ENCODE data around the gene PALM2AKAP2. TPM values are rescaled to one million over a fixed set of nuclear protein-coding genes. Genes with fewer than 3 reads are reported as not detected.

Gene PALM2AKAP2
- total RNA-seq, 1 donor from 2014 or later = 52.7 TPM

DNA sequence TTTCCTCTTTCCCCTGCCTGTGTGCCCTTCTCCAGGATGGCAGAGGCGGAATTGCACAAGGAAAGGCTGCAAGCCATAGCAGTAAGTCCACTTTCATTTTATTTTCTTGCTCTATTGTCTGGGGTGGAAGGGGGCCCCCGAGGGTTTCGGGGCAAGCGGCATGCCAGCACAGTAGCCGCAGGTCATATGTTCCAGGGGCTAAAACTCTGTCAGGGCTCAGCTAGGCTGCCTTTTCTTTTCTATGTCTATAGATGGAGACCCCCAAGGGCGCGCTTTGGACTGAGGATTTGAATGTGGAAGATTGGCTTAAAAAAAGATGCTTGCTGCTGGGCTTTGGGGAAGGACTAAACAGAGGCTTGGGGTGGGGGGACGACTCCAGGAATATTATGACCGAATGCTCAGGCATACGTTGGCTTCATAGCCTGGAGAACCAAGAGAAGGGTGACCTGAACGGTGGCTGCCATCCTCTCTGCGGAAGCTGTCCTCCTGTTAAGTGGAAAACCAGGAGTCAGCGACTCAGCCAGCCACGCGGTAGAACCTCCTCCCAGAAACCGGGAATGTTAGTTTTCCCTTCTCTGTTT lies 545 bp downstream of the PALM2AKAP2 start:
- Mint-ChIP-seq H3K36me3 (ENCODE audit: low read depth) (no peaks in the 10 kb centered on the region), H3K4me3 (ENCODE audit: unreplicated experiment) (peak overlapping the region; percentile 98)
- DNase-seq (ENCODE audit: low spot score) = no peak

GRCh38 chr9:109781086-109781485 lies 1.1 kb downstream of the PALM2AKAP2 start:
- no peak for DNase-seq (ENCODE audit: low spot score)
- peak overlapping the region; percentile 88 for H3K27ac Mint-ChIP-seq (ENCODE audit: unreplicated experiment)
- no peaks in the 10 kb centered on the region for H3K36me3 Mint-ChIP-seq (ENCODE audit: low read depth)

More for the DNA sequence above, 545 bp downstream of the PALM2AKAP2 start:
- TF ChIP-seq, protein P1, sequence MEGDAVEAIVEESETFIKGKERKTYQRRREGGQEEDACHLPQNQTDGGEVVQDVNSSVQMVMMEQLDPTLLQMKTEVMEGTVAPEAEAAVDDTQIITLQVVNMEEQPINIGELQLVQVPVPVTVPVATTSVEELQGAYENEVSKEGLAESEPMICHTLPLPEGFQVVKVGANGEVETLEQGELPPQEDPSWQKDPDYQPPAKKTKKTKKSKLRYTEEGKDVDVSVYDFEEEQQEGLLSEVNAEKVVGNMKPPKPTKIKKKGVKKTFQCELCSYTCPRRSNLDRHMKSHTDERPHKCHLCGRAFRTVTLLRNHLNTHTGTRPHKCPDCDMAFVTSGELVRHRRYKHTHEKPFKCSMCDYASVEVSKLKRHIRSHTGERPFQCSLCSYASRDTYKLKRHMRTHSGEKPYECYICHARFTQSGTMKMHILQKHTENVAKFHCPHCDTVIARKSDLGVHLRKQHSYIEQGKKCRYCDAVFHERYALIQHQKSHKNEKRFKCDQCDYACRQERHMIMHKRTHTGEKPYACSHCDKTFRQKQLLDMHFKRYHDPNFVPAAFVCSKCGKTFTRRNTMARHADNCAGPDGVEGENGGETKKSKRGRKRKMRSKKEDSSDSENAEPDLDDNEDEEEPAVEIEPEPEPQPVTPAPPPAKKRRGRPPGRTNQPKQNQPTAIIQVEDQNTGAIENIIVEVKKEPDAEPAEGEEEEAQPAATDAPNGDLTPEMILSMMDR (IDR thresholded peaks at IDR 0.05) = no peak
- Mint-ChIP-seq H3K27me3 (ENCODE audit: low read depth) (no peaks in the 10 kb centered on the region), H3K27ac (ENCODE audit: unreplicated experiment) (peak overlapping the region; percentile 88), H3K4me1 (ENCODE audit: low read depth) (peaks cover 42% of the 10 kb centered on the region), H3K9me3 (ENCODE audit: low read depth) (no peaks in the 10 kb centered on the region)

GRCh38 chr9:109781541-109782197 lies 1.7 kb downstream of the PALM2AKAP2 start:
- TF ChIP-seq, protein P1 (IDR thresholded peaks at IDR 0.05) = no peak
- peak overlapping the region; percentile 98 for H3K4me3 Mint-ChIP-seq (ENCODE audit: unreplicated experiment)
- no peaks in the 10 kb centered on the region for H3K36me3 Mint-ChIP-seq (ENCODE audit: low read depth)
- peak overlapping the region; percentile 9 for H3K27ac Mint-ChIP-seq (ENCODE audit: unreplicated experiment)
- peaks cover 44% of the 10 kb centered on the region for H3K4me1 Mint-ChIP-seq (ENCODE audit: low read depth)
- H3K27me3 Mint-ChIP-seq (ENCODE audit: low read depth) = no peaks in the 10 kb centered on the region
- no peak for DNase-seq (ENCODE audit: low spot score)
- H3K9me3 Mint-ChIP-seq (ENCODE audit: low read depth) = no peaks in the 10 kb centered on the region

More at GRCh38 chr9:109781086-109781485, 1.1 kb downstream of the PALM2AKAP2 start:
- Mint-ChIP-seq H3K9me3 (ENCODE audit: low read depth) (no peaks in the 10 kb centered on the region), H3K27me3 (ENCODE audit: low read depth) (no peaks in the 10 kb centered on the region), H3K4me3 (ENCODE audit: unreplicated experiment) (peak overlapping the region; percentile 98), H3K4me1 (ENCODE audit: low read depth) (peaks cover 44% of the 10 kb centered on the region)
- TF ChIP-seq, protein P1 (IDR thresholded peaks at IDR 0.05) = no peak

DNA sequence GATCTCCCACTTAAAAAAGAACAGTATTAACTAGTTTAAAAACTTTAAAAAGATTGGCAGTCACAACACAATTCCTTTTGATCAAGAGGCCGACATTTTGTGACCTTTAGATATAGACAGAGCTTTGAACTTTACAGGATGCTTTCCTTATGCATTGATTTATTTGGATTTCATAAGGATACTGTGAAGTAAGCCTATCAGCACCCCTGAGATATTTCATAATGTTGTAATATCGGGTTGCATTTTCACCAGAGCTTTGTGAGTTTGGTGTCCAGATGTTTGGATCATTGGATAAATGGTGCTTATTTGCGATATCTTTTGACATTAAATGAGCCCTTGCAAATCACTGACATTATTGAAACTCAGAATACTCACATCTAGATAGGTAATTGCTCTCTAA lies 7.7 kb downstream of the PALM2AKAP2 start:
- Mint-ChIP-seq H3K27ac (ENCODE audit: unreplicated experiment) (no peak overlapping the region), H3K4me3 (ENCODE audit: unreplicated experiment) (no peak overlapping the region), H3K27me3 (ENCODE audit: low read depth) (no peaks in the 10 kb centered on the region), H3K4me1 (ENCODE audit: low read depth) (peaks cover 74% of the 10 kb centered on the region), H3K9me3 (ENCODE audit: low read depth) (no peaks in the 10 kb centered on the region), H3K36me3 (ENCODE audit: low read depth) (no peaks in the 10 kb centered on the region)
- no peak for DNase-seq (ENCODE audit: low spot score)
- TF ChIP-seq, protein P1 (IDR thresholded peaks at IDR 0.05) = no peak

DNA sequence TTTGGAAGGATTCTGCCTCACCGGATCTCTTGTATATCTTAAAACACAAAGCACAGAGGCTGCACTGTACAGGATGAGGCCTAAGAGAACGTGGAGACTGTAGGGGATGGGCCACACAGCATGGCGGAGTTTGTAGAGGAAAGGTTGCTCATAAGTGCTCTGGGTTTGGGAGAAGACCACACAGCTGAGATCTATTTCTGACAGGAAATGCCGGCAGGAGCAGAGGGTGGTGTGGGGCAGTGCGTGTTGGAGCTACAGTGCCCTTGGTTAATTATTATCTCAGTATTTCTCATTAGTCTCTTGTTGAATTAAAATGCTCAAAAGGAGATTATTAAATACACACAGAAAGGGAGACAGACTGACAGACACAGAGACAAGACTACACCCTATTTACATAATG lies 9.6 kb downstream of the PALM2AKAP2 start:
- H3K27ac Mint-ChIP-seq (ENCODE audit: unreplicated experiment) = peak overlapping the region; percentile 66
- H3K9me3 Mint-ChIP-seq (ENCODE audit: low read depth) = no peaks in the 10 kb centered on the region
- TF ChIP-seq, protein P1 (IDR thresholded peaks at IDR 0.05) = no peak
- peaks cover 83% of the 10 kb centered on the region for H3K4me1 Mint-ChIP-seq (ENCODE audit: low read depth)
- no peak overlapping the region for H3K4me3 Mint-ChIP-seq (ENCODE audit: unreplicated experiment)
- no peak for DNase-seq (ENCODE audit: low spot score)
- no peaks in the 10 kb centered on the region for H3K27me3 Mint-ChIP-seq (ENCODE audit: low read depth)
- no peaks in the 10 kb centered on the region for H3K36me3 Mint-ChIP-seq (ENCODE audit: low read depth)
